Activated T-cell treated with anti-CD3 and anti-CD28 coated beads, Interleukin-2, amount 50 U/mL, for 24 hours (primary cell): ENCODE measurements around the gene EIPR1.
A peak's percentile ranks its signal among the peaks of the same experiment; 100 is the strongest.

Experiments
- DNase-seq: peaks from one replicate; pipeline ENCODE4 v3.0.0-alpha.2; 2020
- H3K27ac Mint-ChIP-seq: 2 replicates; pipeline ENCODE4 v1.8.0; 2020; ENCODE audit warnings: mild to moderate bottlenecking, mixed read lengths
- H3K27me3 Mint-ChIP-seq: 2 replicates; pipeline ENCODE4 v1.8.0; 2020; ENCODE audit warnings: mixed read lengths
- H3K36me3 Mint-ChIP-seq: 2 replicates; pipeline ENCODE4 v1.8.0; 2020; ENCODE audit warnings: low read depth, mixed read lengths
- H3K4me1 Mint-ChIP-seq: 2 replicates; pipeline ENCODE4 v1.8.0; 2020; ENCODE audit warnings: low read depth, mixed read lengths
- H3K4me3 Mint-ChIP-seq: 2 replicates; pipeline ENCODE4 v1.8.0; 2020; ENCODE audit warnings: mild to moderate bottlenecking, moderate library complexity, mixed read lengths
- H3K9me3 Mint-ChIP-seq: 2 replicates; pipeline ENCODE4 v1.8.0; 2020; ENCODE audit warnings: mixed read lengths

Gene EIPR1

GRCh38 chr2:3377612-3378432, at the start of gene EIPR1:
Gene EIPR1, minus strand, starts transcription at chr2:3377818. Its CDS starts 129 bp downstream, at chr2:3377689.
- H3K36me3 Mint-ChIP-seq: peaks cover 44% of the 10 kb centered on the region
- H3K9me3 Mint-ChIP-seq: no peaks in the 10 kb centered on the region
- H3K27ac Mint-ChIP-seq: peak within 1 kb of the TSS; percentile 99
- H3K27me3 Mint-ChIP-seq: no peaks in the 10 kb centered on the region
- peak; percentile 94 for DNase-seq
- H3K4me1 Mint-ChIP-seq: peaks cover 42% of the 10 kb centered on the region
- H3K4me3 Mint-ChIP-seq: peak within 1 kb of the TSS; percentile 99

- Mint-ChIP-seq H3K27me3 (no peaks in the 10 kb centered on the region), H3K36me3 (peaks cover 96% of the 10 kb centered on the region), H3K4me1 (peaks cover 7% of the 10 kb centered on the region), H3K27ac (peak overlapping the region; percentile 72), H3K9me3 (no peaks in the 10 kb centered on the region), H3K4me3 (no peak overlapping the region)
- DNase-seq: no peak
Measured at GRCh38 chr2:3427272-3427671, 49.7 kb upstream of the EIPR1 start.

DNA sequence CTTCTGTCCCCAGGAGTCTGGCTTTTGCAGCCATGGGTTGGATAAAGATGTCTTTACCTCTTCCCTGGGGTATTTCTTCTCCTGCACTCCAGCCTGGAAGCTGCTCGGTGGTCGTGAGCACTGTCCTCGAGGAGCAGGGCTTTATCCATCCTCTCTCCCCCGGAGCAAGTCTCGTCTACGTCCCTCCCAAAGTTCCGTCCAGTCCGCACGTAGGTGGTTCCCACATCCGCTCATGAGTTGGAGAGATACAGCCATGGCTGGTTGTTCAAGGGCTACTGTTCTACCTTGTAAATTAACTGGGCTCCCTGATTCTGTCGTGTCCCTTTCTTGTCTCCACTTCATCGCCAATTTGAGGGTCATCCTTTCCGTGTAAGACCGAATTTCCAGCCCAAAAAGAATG, 49.0 kb upstream of the EIPR1 start:
- peaks cover 96% of the 10 kb centered on the region for H3K36me3 Mint-ChIP-seq
- no peaks in the 10 kb centered on the region for H3K27me3 Mint-ChIP-seq
- H3K27ac Mint-ChIP-seq: no peak overlapping the region
- peaks cover 7% of the 10 kb centered on the region for H3K4me1 Mint-ChIP-seq
- no peaks in the 10 kb centered on the region for H3K9me3 Mint-ChIP-seq
- DNase-seq: no peak
- H3K4me3 Mint-ChIP-seq: no peak overlapping the region

DNA sequence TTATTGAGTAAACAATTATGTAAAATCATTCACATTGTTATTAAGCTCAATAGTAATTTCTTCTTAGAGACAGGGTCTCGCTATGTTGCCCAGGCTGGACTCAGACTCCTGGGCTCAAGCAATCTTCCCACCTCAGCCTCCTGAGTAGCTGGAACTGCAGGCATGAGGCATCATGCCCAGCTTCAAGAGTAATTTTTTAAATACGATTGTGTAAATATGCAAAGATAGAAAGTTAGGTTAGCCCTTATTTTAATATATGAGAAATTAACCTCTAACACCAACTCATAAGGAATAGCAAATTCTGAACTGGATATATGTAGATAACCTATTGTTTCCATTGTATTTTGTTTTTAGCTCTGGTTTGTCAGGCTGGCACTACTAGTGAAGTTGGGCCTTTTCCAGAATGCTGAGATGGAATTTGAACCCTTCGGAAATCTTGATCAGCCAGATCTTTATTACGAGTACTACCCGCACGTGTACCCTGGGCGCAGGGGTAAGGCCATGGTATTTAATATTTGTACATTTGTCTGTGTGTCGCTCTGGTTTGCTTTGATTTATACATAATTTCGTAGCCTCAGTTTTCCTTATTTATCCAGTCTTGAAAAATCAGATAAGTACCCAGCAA, 46.7 kb upstream of the EIPR1 start:
- Mint-ChIP-seq H3K4me1 (peaks cover 7% of the 10 kb centered on the region), H3K27me3 (no peaks in the 10 kb centered on the region), H3K9me3 (no peaks in the 10 kb centered on the region), H3K4me3 (no peak overlapping the region), H3K36me3 (peaks cover 95% of the 10 kb centered on the region), H3K27ac (no peak overlapping the region)
- no peak for DNase-seq

GRCh38 chr2:3423492-3424170, 46.0 kb upstream of the EIPR1 start:
- peaks cover 90% of the 10 kb centered on the region for H3K36me3 Mint-ChIP-seq
- H3K4me1 Mint-ChIP-seq: peaks cover 7% of the 10 kb centered on the region
- no peaks in the 10 kb centered on the region for H3K9me3 Mint-ChIP-seq
- no peak overlapping the region for H3K4me3 Mint-ChIP-seq
- no peak overlapping the region for H3K27ac Mint-ChIP-seq
- DNase-seq: peak; percentile 87
- H3K27me3 Mint-ChIP-seq: no peaks in the 10 kb centered on the region

DNA sequence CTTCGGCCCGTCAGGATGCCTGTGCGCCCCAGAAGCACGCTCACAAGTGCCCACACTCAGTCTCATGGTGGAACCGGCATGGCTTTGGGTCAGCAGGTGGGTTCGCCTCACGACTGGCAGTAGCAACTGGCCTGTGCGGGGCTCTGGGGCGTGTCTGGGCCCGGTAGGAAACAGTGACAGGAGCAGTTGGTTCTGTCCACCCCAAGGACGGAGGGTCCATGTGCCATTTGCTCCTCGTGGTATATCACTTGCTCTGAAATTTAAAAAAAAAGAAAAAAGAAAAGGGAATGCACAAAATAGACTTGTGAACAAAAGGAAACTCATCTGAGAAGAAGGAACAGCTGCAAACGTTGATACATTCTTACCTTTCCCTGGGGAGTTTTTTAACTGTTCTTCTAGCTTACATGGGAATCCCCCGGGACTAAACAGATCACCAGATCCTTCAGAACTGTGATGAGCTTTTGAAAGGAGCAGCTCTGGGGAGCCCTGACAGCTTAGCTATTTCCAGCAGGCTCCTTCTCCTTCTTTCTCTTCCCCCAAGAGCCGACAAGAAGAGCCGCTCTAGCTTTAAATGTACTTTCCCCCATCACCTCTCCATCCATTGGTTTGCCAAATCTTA, 44.7 kb upstream of the EIPR1 start:
- Mint-ChIP-seq H3K4me3 (no peak overlapping the region), H3K27me3 (no peaks in the 10 kb centered on the region), H3K9me3 (no peaks in the 10 kb centered on the region), H3K36me3 (peaks cover 89% of the 10 kb centered on the region), H3K4me1 (peaks cover 2% of the 10 kb centered on the region), H3K27ac (peak overlapping the region; percentile 8)
- no peak for DNase-seq

DNA sequence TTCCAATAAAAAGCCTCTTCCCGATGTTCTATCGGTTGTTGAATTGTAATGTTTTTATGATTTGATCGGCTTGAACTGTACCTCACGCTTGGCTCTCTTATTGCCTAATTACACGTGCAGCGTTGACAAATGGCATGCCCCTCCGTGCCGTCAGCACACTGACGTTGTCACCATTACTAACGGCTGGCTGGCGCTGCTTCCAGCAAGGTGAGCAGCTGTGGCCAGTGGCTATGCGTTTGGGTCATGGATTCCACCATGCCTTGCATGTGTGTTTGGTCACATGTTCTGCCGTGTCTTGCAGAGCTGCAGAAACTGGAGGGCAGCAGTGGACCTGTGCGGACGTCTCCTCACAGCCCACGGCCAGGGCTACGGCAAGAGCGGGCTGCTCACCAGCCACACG, 44.0 kb upstream of the EIPR1 start:
- no peak overlapping the region for H3K4me3 Mint-ChIP-seq
- peaks cover 2% of the 10 kb centered on the region for H3K4me1 Mint-ChIP-seq
- no peak overlapping the region for H3K27ac Mint-ChIP-seq
- no peaks in the 10 kb centered on the region for H3K9me3 Mint-ChIP-seq
- H3K36me3 Mint-ChIP-seq: peaks cover 87% of the 10 kb centered on the region
- no peaks in the 10 kb centered on the region for H3K27me3 Mint-ChIP-seq
- DNase-seq: no peak

GRCh38 chr2:3420769-3421397, 43.3 kb upstream of the EIPR1 start:
- no peak overlapping the region for H3K4me3 Mint-ChIP-seq
- H3K27me3 Mint-ChIP-seq: no peaks in the 10 kb centered on the region
- H3K36me3 Mint-ChIP-seq: peaks cover 82% of the 10 kb centered on the region
- H3K9me3 Mint-ChIP-seq: no peaks in the 10 kb centered on the region
- H3K4me1 Mint-ChIP-seq: peaks cover 2% of the 10 kb centered on the region
- H3K27ac Mint-ChIP-seq: no peak overlapping the region
- DNase-seq: no peak

DNA sequence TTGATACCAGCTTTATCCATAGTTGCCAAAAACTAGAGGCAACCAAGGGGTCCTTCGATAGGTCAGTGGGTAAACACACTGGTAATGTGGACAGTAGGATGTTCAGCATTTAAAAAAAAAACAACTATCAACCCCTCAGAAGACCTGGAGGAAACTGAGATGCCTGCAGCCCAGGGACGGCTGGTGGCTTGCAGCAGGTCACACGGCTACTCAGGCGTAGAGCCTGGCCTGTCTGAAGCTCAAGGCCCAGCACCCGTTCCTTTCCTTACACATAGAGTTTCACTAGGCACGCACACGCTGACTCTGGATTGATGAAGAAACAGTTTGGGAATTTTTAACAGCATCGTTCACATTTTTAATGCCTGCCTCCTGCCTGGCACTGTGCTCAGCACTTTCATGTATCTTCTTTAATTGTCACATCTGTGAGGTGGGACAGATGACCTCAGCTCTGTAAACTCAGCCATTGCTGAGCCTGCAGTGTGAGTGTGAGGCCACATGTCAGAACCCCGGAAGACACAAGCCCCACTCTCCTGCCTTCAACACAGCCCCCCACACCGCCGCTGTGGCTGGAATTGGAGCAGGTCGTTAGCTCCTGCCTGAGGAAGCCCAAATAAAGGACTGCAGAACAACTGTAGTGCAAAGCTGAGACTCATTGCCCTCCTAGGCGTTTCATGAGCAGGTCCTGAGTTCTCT, 42.6 kb upstream of the EIPR1 start:
- Mint-ChIP-seq H3K4me3 (no peak overlapping the region), H3K4me1 (peaks cover 2% of the 10 kb centered on the region), H3K9me3 (no peaks in the 10 kb centered on the region), H3K27me3 (no peaks in the 10 kb centered on the region), H3K36me3 (peaks cover 80% of the 10 kb centered on the region), H3K27ac (peak overlapping the region; percentile 53)
- no peak for DNase-seq

DNA sequence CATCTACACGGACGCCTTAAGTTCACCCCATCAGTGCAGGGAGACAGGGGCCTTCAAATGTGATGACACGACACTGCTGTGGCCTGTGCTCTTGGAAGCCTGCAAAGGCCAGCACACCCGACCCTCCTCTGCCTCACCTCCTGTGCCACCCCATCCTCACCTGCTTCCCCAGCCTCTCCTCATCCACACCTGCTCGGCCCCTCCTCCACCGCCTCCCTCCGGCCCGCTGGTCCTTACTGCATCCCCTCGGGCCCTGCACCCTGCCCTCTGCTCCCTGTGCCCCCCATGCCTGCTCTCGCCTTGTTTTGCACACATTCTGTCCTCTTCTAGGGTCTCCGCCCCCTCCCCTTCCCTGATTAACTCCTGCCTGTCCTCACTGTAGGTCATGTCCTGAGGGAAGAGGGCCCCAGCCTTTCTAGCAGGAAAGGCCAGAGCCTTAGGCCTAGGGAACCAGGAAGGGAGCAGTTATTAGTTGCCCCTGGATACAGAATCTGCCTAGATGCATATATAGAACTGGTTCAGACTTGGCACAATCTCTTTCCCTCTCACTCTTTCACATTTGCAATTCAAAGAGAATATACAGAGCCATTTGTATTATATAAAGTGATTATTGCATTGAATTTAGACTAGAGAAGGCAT, 41.3 kb upstream of the EIPR1 start:
- Mint-ChIP-seq H3K4me1 (peaks cover 2% of the 10 kb centered on the region), H3K27me3 (no peaks in the 10 kb centered on the region), H3K27ac (peak overlapping the region; percentile 39), H3K4me3 (no peak overlapping the region), H3K9me3 (no peaks in the 10 kb centered on the region), H3K36me3 (peaks cover 79% of the 10 kb centered on the region)
- DNase-seq: no peak

DNA sequence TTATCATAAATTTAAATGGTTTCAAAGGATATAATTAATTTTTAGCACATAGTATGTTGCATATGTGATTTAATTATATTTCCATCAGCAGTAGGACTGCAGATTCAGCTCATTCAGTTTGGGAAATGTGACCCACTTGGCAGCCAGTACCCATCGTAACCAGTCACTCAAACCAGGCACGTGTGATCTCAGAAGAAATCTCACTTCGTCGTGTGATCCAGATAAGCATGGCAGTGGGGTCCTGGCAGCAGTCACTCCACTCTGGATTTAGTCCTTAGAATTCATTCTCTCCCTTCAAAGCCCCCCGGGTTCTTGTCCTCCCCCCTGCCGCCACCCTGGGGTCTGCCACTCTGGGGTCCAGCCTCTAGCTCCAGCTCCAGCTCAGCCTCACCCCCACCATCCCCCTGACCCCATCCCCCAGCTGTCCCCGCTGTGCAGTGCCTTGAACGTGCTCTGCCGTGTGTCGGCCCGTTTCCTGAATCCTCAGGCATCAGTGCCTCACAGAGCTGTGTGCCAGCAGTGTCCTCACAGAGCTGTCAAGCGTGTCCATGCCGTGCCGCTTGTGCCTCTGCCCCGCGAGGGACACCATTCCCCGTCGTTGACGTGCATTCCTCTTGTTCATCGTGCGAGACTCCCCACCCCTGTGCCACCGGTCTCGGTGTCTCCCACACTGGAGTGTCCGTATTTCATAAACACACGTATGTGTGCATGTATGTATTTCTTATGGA, 36.7 kb upstream of the EIPR1 start:
- Mint-ChIP-seq H3K27me3 (no peaks in the 10 kb centered on the region), H3K27ac (no peak overlapping the region), H3K4me3 (no peak overlapping the region), H3K9me3 (no peaks in the 10 kb centered on the region), H3K4me1 (peaks cover 17% of the 10 kb centered on the region), H3K36me3 (peaks cover 62% of the 10 kb centered on the region)
- DNase-seq: no peak

DNA sequence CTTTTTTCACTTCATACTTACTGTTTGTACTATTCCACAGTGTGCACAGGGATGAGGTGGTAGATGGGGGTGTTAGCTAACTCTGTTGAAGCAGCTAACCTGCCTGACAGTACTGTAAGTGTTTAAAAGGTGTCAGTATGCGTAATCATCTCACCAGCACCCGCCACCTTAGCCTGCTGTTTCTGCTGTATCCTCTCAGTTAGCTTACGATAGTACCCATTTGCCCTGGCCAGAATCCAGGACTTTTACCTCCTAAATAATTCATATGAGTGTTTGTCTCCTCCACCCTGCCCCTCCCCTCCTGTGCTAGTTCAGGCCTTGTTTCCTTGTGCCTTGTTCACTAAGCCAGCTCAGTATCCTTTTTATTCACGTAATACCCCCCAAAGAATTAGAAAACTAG, 36.1 kb upstream of the EIPR1 start:
- peaks cover 18% of the 10 kb centered on the region for H3K4me1 Mint-ChIP-seq
- no peaks in the 10 kb centered on the region for H3K9me3 Mint-ChIP-seq
- peak overlapping the region; percentile 12 for H3K27ac Mint-ChIP-seq
- no peaks in the 10 kb centered on the region for H3K27me3 Mint-ChIP-seq
- no peak overlapping the region for H3K4me3 Mint-ChIP-seq
- DNase-seq: no peak
- H3K36me3 Mint-ChIP-seq: peaks cover 67% of the 10 kb centered on the region

- H3K4me3 Mint-ChIP-seq: no peak overlapping the region
- peaks cover 66% of the 10 kb centered on the region for H3K36me3 Mint-ChIP-seq
- no peaks in the 10 kb centered on the region for H3K27me3 Mint-ChIP-seq
- no peak for DNase-seq
- H3K9me3 Mint-ChIP-seq: no peaks in the 10 kb centered on the region
- H3K27ac Mint-ChIP-seq: no peak overlapping the region
- H3K4me1 Mint-ChIP-seq: peaks cover 18% of the 10 kb centered on the region
Measured at GRCh38 chr2:3411103-3411502, 33.5 kb upstream of the EIPR1 start.
